Esophagus squamous epithelium (tissue), 5 donors: ENCODE measurements around the gene BRPF1. TPM values are rescaled to one million over a fixed set of nuclear protein-coding genes. Genes with fewer than 3 reads are reported as not detected.

Source experiments
- DNase-seq: peaks from one replicate; lab custom pipeline; 2025; lab: John Stamatoyannopoulos, UW
- H3K27ac ChIP-seq, 4 donors: fragments of 200-600 bp; sonication (generic); one replicate each; pipeline ENCODE4 v1.5.1; 2016 to 2019; ENCODE audit warnings: mild to moderate bottlenecking in 1 of 4
- H3K27me3 ChIP-seq, 4 donors: fragments of 200-600 bp; sonication (generic); 1 replicate in 3 of 4; 2 replicates in 1 of 4; pipeline versions ENCODE4 v1.5.1 to v1.6.0; 2017 to 2021; ENCODE audit warnings: antibody characterized with exemption in 1 of 4
- H3K36me3 ChIP-seq, 3 donors: fragments of 200-600 bp; sonication (generic); one replicate each; pipeline ENCODE4 v1.5.1; 2016 to 2019
- H3K4me1 ChIP-seq, 3 donors: fragments of 200-600 bp; sonication (generic); one replicate each; pipeline ENCODE4 v1.5.1; 2017 to 2019
- H3K4me3 ChIP-seq, 4 donors: fragments of 200-600 bp; sonication (generic); 1 replicate in 3 of 4; 2 replicates in 1 of 4; pipeline ENCODE4 v1.5.1; 2016 to 2019; ENCODE audit warnings: mild to moderate bottlenecking in 2 of 4, moderate library complexity in 1 of 4
- H3K9me3 ChIP-seq, 3 donors: fragments of 200-600 bp; sonication (generic); one replicate each; pipeline ENCODE4 v1.5.1; 2016 to 2019
- CTCF ChIP-seq, 6 experiments: fragments of 450-650 bp in 4 of 6; fragments of 200-600 bp in 2 of 6; sonication (generic) in 2 of 6; IDR thresholded peaks; one replicate each; pipeline ENCODE4 v1.5.1; 2016 to 2019; ENCODE audit warnings: antibody characterized with exemption in 6 of 6, mild to moderate bottlenecking in 4 of 6, moderate library complexity in 4 of 6
- POLR2A ChIP-seq, 4 donors: fragments of 450-650 bp; IDR thresholded peaks; one replicate each; pipeline ENCODE4 v1.6.1; 2017; ENCODE audit warnings: antibody characterized with exemption in 4 of 4, mild to moderate bottlenecking in 4 of 4, moderate library complexity in 3 of 4
- WGBS, 2 donors: methylation state at CpG; one replicate each; pipeline ENCODE4 v1.1.5; 2018; 5-methylcytosine and 5-hydroxymethylcytosine counted together
- intact Hi-C: fragments of 100-400 bp; cut with DNase I; formaldehyde crosslinking; loops from one replicate; pipeline ENCODE4 v1.15.0; 2022
- total RNA-seq, 4 donors: library from RNA; depleted of rRNA; stranded (reverse); fragments of >200 nt; gene quantifications; one replicate each; pipeline ENCODE4 v1.1.0, GENCODE V29; 2016
- donor health status: DM: yes; HTN: yes; CAD: no.

BRPF1 gene
- total RNA-seq, 4 donors from 2014 or later = 9.8 to 18.3 (median 15.4) TPM

GRCh38 chr3:9686050-9686550 lies 45.4 kb upstream of the BRPF1 start:
- no peaks in the 10 kb centered on the region for H3K9me3 ChIP-seq
- H3K4me1 ChIP-seq = no peaks in the 10 kb centered on the region
- H3K4me3 ChIP-seq = no peak overlapping the region
- no peak for DNase-seq
- intact Hi-C loops = no loop called here
- TF ChIP-seq CTCF (IDR thresholded peaks at IDR 0.05) (no peak), POLR2A (IDR thresholded peaks at IDR 0.05) (no peak)
- WGBS, 2 donors = 92 to 93% methylated on average over 7 to 9 of the region's 9 CpGs
- H3K27ac ChIP-seq = no peak overlapping the region
- peaks cover 54 to 100% (median 91%) of the 10 kb centered on the region in 3 donors for H3K36me3 ChIP-seq
- H3K27me3 ChIP-seq = no peaks in the 10 kb centered on the region

- intact Hi-C loops = no loop called here
- peaks cover 54 to 100% (median 91%) of the 10 kb centered on the region in 3 donors for H3K36me3 ChIP-seq
- no peaks in the 10 kb centered on the region for H3K27me3 ChIP-seq
- no peak for TF ChIP-seq CTCF (IDR thresholded peaks at IDR 0.05)
- H3K9me3 ChIP-seq = no peaks in the 10 kb centered on the region
- DNase-seq = no peak
- H3K4me3 ChIP-seq = no peak overlapping the region
- H3K27ac ChIP-seq = no peak overlapping the region
- H3K4me1 ChIP-seq = no peaks in the 10 kb centered on the region
- WGBS, 2 donors = 89 to 91% methylated on average over 3 of the region's 3 CpGs
Measured at GRCh38 chr3:9686703-9687102, 44.8 kb upstream of the BRPF1 start.

- H3K36me3 ChIP-seq = peaks cover 53 to 100% (median 82%) of the 10 kb centered on the region in 3 donors
Measured at GRCh38 chr3:9687514-9687913, 44.0 kb upstream of the BRPF1 start.

GRCh38 chr3:9688961-9689360 lies 42.6 kb upstream of the BRPF1 start:
- intact Hi-C loops = no loop called here
- Histone ChIP-seq H3K36me3 (peaks cover 39 to 100% (median 70%) of the 10 kb centered on the region in 3 donors), H3K27me3 (no peaks in the 10 kb centered on the region), H3K27ac (no peak overlapping the region), H3K9me3 (no peaks in the 10 kb centered on the region), H3K4me3 (no peak overlapping the region), H3K4me1 (no peaks in the 10 kb centered on the region)
- 83 to 100% methylated on average over 1 to 2 of the region's 5 CpGs for WGBS, 2 donors
- no peak for DNase-seq
- no peak for TF ChIP-seq CTCF (IDR thresholded peaks at IDR 0.05)
- TF ChIP-seq POLR2A (IDR thresholded peaks at IDR 0.05) = no peak

More at GRCh38 chr3:9687514-9687913, 44.0 kb upstream of the BRPF1 start:
- Histone ChIP-seq H3K27ac (no peak overlapping the region), H3K4me1 (no peaks in the 10 kb centered on the region), H3K27me3 (no peaks in the 10 kb centered on the region), H3K9me3 (no peaks in the 10 kb centered on the region), H3K4me3 (no peak overlapping the region)
- no peak for TF ChIP-seq POLR2A (IDR thresholded peaks at IDR 0.05)
- no peak for DNase-seq
- intact Hi-C loops = no loop called here
- WGBS, 2 donors = 85 to 87% methylated on average over 5 of the region's 7 CpGs

- no peak overlapping the region for H3K27ac ChIP-seq
- intact Hi-C loops = no loop called here
- no peak for DNase-seq
- H3K9me3 ChIP-seq = no peaks in the 10 kb centered on the region
- TF ChIP-seq POLR2A (IDR thresholded peaks at IDR 0.05) (no peak), CTCF (IDR thresholded peaks at IDR 0.05) (no peak)
- WGBS, 2 donors = 100% methylated on average over 1 of the region's 4 CpGs; no CpG with 5 or more reads in 1 of the 2 donors
- H3K4me1 ChIP-seq = no peaks in the 10 kb centered on the region
- H3K4me3 ChIP-seq = no peak overlapping the region
- H3K36me3 ChIP-seq = peaks cover 34 to 100% (median 62%) of the 10 kb centered on the region in 3 donors
- no peaks in the 10 kb centered on the region for H3K27me3 ChIP-seq
Measured at GRCh38 chr3:9689757-9690156, 41.8 kb upstream of the BRPF1 start.
